Breast epithelium (tissue), 3 donors: ENCODE measurements around the gene ARMC9.
A peak's percentile ranks its signal among the peaks of the same experiment; 100 is the strongest.

ENCODE experiments used
- POLR2A ChIP-seq: fragments of 450-650 bp; IDR thresholded peaks from one replicate; pipeline ENCODE4 v1.6.1; 2016; ENCODE audit warnings: antibody characterized with exemption, mild to moderate bottlenecking, moderate library complexity
- POLR2AphosphoS5 ChIP-seq, 3 donors: sonication (generic); formaldehyde crosslinking; IDR thresholded peaks; one replicate each; pipeline ENCODE4 v1.6.1; 2017; ENCODE audit warnings: antibody characterized with exemption in 3 of 3
- TF ChIP-seq, protein P1 (sequence below), 3 donors: fragments of 450-650 bp; IDR thresholded peaks; one replicate each; pipeline ENCODE4 v1.5.1; 2016 to 2017; ENCODE audit warnings: antibody characterized with exemption in 3 of 3, mild to moderate bottlenecking in 3 of 3, moderate library complexity in 3 of 3

DNA sequence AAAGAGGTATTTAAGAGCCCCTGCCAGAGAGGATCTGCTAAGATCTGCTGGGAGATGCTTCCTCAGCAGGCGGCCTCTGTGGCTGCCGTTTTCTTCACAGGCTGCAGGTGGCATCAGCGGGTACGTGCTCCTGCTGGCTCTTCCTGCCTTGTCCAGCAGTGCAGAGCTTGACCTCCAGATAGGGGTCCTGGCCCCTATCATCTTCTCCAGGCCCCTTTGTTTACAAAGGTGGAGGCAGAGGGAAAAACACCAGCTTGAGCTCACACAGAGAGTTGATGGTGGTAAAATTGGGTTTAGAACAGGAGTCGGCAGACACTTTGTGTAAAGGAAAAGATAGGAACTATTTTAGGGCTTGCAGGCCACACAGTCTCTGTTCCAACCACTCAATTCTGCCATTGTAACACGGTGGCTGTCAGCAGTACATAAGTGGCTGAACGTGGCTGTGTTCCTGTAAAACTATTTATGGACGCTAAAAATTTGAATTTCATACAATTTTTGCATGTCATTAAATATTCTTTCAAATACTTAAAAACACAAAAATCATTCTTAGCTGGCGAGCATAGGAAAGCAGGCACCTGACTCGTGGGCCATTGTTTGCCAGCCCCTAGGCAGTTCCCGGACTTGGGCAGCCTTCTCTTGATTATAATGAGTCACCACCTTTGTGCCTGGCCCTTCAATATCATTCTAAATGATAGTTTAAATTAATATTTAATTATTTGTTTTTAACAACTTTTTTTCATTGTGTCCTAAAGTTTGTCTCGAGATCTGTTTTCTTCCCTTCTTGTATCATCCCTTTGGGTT lies 98.9 kb downstream of the ARMC9 start:
- TF ChIP-seq, protein P1, sequence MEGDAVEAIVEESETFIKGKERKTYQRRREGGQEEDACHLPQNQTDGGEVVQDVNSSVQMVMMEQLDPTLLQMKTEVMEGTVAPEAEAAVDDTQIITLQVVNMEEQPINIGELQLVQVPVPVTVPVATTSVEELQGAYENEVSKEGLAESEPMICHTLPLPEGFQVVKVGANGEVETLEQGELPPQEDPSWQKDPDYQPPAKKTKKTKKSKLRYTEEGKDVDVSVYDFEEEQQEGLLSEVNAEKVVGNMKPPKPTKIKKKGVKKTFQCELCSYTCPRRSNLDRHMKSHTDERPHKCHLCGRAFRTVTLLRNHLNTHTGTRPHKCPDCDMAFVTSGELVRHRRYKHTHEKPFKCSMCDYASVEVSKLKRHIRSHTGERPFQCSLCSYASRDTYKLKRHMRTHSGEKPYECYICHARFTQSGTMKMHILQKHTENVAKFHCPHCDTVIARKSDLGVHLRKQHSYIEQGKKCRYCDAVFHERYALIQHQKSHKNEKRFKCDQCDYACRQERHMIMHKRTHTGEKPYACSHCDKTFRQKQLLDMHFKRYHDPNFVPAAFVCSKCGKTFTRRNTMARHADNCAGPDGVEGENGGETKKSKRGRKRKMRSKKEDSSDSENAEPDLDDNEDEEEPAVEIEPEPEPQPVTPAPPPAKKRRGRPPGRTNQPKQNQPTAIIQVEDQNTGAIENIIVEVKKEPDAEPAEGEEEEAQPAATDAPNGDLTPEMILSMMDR (IDR thresholded peaks at IDR 0.05), result peak in 2 of 3 donors; percentile 44 to 55
- TF ChIP-seq POLR2AphosphoS5 (IDR thresholded peaks at IDR 0.05), result no peak
- no peak for TF ChIP-seq POLR2A
